Muscle layer of colon (tissue), 2 donors: ENCODE measurements around the gene SLC31A2.

ENCODE experiments used
- H3K27ac ChIP-seq: one replicate; pipeline ENCODE4 v1.7.0; 2013; ENCODE audit warnings: low read depth, mild to moderate bottlenecking, low read length, moderate library complexity
- H3K27me3 ChIP-seq, 2 donors: one replicate each; pipeline ENCODE4 v1.7.0; 2013; ENCODE audit warnings: low read length in 2 of 2, mild to moderate bottlenecking in 2 of 2; ENCODE audit not compliant: insufficient read depth in 2 of 2, control insufficient read depth in 1 of 2
- H3K36me3 ChIP-seq: one replicate; pipeline ENCODE4 v1.7.0; 2013; ENCODE audit warnings: mild to moderate bottlenecking, low read length; ENCODE audit not compliant: insufficient read depth
- H3K4me1 ChIP-seq: one replicate; pipeline ENCODE4 v1.7.0; 2013; ENCODE audit warnings: mild to moderate bottlenecking, low read length; ENCODE audit not compliant: insufficient read depth
- H3K4me3 ChIP-seq, 2 donors: one replicate each; pipeline ENCODE4 v1.7.0; 2013; ENCODE audit warnings: low read length in 2 of 2, low read depth in 1 of 2, mild to moderate bottlenecking in 1 of 2, moderate library complexity in 1 of 2
- H3K9ac ChIP-seq: one replicate; pipeline ENCODE4 v1.7.0; 2013; ENCODE audit warnings: low read length
- H3K9me3 ChIP-seq: one replicate; pipeline ENCODE4 v1.7.0; 2013; ENCODE audit warnings: mild to moderate bottlenecking, low read length
- donor health status: abdominal sarcoma.
- donor health status: Adenocarcinoma of cecum.

The SLC31A2 gene

DNA sequence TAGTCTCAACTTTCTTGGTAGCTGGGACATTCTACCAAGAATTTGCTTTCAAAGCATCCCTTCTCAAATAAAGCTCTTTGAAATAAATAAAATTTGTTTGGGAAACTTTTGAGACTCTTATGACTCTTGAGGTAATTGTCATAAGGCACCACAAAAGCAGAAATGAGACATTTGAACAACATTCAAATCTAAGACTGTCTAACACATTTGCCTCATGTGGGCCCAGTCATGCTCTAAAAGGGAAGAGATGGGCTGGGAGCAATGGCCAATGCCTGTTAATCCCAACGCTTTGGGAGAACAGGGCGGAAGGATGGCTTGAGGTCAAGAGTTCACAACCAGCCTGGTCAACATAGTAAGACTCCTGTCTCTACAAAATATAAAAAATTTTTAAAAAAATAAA, 26.4 kb downstream of the SLC31A2 start:
- H3K27me3 ChIP-seq = no peaks in the 10 kb centered on the region
- no peaks in the 10 kb centered on the region for H3K9me3 ChIP-seq
- no peak overlapping the region for H3K27ac ChIP-seq
- H3K36me3 ChIP-seq = peaks cover 73% of the 10 kb centered on the region
- no peak overlapping the region for H3K4me3 ChIP-seq
- no peaks in the 10 kb centered on the region for H3K4me1 ChIP-seq
- H3K9ac ChIP-seq = no peak overlapping the region

DNA sequence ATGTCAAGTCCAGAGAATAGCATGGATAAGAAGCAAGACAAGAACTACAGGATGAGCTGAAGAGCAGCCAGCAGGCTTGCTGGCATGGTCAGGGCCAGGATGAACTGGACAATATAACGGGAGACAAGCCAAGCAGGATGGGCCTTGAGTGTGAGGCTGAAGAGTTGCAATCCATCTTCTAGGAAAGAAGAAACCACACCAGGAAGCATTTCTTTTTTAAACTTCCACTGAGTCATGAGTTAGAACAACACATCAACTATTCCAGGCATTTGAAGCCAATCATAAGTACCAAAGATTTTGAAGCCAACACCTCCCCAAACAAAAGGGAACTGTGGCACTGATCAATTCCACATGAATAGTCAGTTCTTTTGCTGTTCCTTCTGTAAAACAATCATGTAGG, 27.3 kb downstream of the SLC31A2 start:
- peaks cover 73% of the 10 kb centered on the region for H3K36me3 ChIP-seq
- no peaks in the 10 kb centered on the region for H3K4me1 ChIP-seq
- no peak overlapping the region for H3K4me3 ChIP-seq
- no peak overlapping the region for H3K9ac ChIP-seq
- no peak overlapping the region for H3K27ac ChIP-seq
- no peaks in the 10 kb centered on the region for H3K9me3 ChIP-seq
- no peaks in the 10 kb centered on the region for H3K27me3 ChIP-seq

DNA sequence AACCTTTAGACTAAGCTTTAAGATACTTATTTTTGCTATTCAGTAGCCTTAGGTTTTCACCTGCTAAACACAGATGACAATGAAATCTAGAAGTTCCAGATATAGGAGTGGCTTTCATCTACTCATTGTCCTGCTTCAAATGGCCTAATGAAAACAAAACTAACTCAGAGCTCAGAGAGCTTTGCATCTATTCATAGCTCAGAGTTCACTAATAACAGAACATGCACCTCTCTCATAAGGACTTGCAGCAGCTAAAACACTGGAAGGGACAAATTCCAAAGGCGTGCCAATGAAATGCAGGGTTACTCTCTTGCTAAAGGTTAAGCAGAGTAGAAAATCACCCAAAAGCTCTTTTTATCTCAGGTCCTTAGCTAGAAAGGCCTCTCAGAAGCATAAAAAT, 29.0 kb downstream of the SLC31A2 start:
- no peak overlapping the region for H3K4me3 ChIP-seq
- H3K36me3 ChIP-seq = peaks cover 74% of the 10 kb centered on the region
- H3K9me3 ChIP-seq = no peaks in the 10 kb centered on the region
- H3K27me3 ChIP-seq = no peaks in the 10 kb centered on the region
- H3K27ac ChIP-seq = no peak overlapping the region
- no peaks in the 10 kb centered on the region for H3K4me1 ChIP-seq
- no peak overlapping the region for H3K9ac ChIP-seq

DNA sequence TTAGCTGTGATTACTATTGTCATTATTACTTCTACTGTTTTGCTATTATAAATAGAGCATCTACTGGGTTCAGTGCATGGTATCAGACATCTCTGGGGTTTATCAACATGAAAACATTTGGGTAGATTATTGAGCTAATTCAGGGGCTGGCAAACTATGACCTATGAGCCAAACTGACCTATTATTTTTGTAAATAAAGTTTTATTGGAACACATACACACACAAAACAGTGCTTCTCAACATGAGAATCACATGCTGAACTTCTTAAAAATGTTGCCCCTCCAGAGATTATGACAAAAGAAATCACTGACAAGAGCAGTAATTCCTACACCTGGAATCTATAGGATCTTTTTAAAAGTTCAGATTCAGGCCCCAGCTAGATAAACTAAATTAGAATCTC, 30.4 kb downstream of the SLC31A2 start:
- H3K4me1 ChIP-seq = no peaks in the 10 kb centered on the region
- H3K27me3 ChIP-seq = no peaks in the 10 kb centered on the region
- H3K36me3 ChIP-seq = peaks cover 84% of the 10 kb centered on the region
- H3K9me3 ChIP-seq = no peaks in the 10 kb centered on the region
- H3K27ac ChIP-seq = no peak overlapping the region
- H3K9ac ChIP-seq = no peak overlapping the region
- no peak overlapping the region for H3K4me3 ChIP-seq

DNA sequence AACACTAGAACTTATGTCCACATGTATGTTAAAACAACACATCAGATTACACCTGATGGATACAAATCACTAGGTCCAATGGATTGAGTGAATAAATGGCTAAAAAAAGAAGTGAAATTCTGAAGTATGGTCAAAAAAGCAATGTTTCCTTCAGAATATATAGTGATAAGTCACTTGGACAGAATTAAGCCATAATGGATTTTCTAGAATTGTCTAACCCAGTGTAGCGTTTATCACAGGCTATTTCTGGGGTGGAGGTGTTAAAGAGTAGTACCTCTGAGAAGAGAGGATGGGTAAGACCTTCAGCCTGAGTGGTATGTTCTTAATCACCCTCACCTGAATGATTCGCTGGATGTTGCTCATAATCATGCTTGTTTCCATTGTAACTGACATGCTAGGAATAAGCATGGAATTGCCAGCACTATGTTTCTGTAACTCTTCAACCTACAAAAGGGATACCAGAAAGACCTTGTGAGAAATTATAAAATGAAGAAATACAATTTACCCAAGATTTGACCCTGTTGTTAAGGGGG, 33.2 kb downstream of the SLC31A2 start:
- no peaks in the 10 kb centered on the region for H3K9me3 ChIP-seq
- no peaks in the 10 kb centered on the region for H3K4me1 ChIP-seq
- no peak overlapping the region for H3K27ac ChIP-seq
- H3K36me3 ChIP-seq = peaks cover 85% of the 10 kb centered on the region
- no peaks in the 10 kb centered on the region for H3K27me3 ChIP-seq
- no peak overlapping the region for H3K9ac ChIP-seq
- no peak overlapping the region for H3K4me3 ChIP-seq

DNA sequence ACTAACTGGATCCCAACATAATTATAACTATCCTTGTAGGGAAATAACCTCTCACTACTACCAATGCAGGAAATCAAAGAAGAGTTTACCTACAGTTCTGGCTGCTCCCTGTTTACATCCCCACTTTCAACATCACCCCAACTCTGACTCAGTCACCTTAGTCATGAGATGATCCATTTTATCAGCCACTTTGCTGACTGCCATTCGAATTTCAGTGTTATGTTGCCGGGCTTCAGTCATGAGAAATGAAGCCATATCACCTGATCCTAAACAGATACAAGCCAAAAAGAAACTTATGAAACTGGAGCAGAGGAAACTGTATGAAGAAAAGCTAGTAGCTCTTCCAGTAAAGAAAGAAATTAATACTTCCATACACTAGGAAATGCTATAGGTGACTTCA, 33.7 kb downstream of the SLC31A2 start:
- no peak overlapping the region for H3K9ac ChIP-seq
- no peaks in the 10 kb centered on the region for H3K4me1 ChIP-seq
- no peak overlapping the region for H3K27ac ChIP-seq
- H3K9me3 ChIP-seq = no peaks in the 10 kb centered on the region
- H3K27me3 ChIP-seq = no peaks in the 10 kb centered on the region
- H3K36me3 ChIP-seq = peaks cover 85% of the 10 kb centered on the region
- H3K4me3 ChIP-seq = no peak overlapping the region

DNA sequence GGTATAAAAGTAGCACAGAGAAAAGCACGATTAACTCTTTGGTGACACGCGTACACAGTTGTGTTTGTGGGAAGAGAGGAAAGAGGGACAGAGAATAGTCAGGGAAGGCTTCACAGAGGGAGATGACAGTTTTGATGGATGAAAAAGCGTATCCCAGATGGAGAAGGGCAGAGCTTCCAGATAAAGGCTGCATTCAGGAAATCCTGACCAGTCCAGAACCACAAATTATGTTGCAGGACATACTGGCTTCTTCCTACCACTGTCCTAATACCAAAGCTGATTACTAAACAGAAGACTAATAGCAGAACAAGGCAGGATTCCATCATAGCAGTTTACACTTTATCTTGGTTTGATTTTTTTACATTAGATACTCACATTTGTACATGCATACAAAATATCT, 34.5 kb downstream of the SLC31A2 start:
- Histone ChIP-seq H3K4me1 (no peaks in the 10 kb centered on the region), H3K27ac (no peak overlapping the region), H3K9me3 (no peaks in the 10 kb centered on the region), H3K4me3 (no peak overlapping the region), H3K27me3 (no peaks in the 10 kb centered on the region), H3K9ac (no peak overlapping the region), H3K36me3 (peaks cover 86% of the 10 kb centered on the region)

DNA sequence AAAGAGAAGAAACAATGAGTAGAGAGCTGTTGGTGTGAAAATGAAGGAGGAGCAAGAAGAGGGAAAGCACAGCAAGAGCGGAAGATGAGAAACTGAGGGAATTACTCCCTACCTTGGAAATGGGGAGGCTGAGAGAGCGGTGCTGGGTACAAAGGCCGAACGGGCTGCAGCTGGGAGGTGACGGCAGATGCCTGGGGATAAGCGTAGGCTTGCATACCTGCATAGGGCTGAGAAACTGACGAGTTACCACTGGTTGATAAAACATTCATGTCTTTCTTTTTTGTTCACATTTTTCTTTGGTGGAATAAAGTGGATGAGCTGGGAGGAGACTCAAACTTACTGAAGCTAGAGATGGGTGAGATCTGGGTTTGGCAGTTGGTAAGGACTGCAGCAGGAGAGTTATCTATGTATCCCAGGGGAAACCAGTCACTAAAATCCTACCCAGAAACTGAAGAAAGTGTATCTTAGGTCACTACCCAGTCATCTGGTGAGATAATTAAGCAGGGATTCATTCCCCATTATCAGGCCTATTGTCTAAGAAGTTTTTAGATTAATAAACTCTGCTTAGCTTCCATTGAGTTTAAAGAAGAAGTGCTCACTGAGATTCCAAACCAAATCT, 35.4 kb downstream of the SLC31A2 start:
- no peaks in the 10 kb centered on the region for H3K27me3 ChIP-seq
- H3K9ac ChIP-seq = no peak overlapping the region
- no peak overlapping the region for H3K4me3 ChIP-seq
- H3K27ac ChIP-seq = no peak overlapping the region
- H3K4me1 ChIP-seq = no peaks in the 10 kb centered on the region
- peaks cover 82% of the 10 kb centered on the region for H3K36me3 ChIP-seq
- no peaks in the 10 kb centered on the region for H3K9me3 ChIP-seq

DNA sequence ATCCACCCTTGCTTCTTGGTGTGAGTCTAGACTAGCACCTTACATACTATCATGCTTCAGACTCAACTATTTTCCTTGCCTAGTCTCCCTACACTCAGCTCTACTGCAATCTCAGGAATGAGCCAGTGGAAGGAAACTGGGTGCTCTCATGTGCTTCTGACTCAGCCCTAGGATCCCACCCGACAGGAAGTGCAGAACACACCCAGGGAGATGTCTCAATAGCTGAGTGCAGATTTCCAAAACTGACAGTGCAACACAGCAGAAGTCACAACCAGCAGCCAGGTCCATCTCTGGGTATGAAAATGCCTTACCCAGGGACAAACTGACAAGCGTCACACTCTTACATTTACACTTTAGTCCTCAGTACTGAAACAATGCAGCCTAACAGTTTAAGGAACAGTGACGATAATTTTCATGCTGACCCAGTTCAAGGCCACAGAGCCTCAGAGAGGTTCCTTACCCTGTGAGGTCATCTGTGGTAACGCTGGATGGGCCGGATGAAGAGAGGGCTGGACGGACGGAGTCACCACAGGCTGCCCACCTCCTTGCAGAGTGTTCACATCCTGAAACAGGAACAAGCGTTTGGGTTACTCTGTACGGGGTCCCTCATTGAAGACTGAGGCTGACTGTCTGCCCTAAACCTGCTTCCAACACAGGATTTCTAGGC, 37.3 kb downstream of the SLC31A2 start:
- no peaks in the 10 kb centered on the region for H3K4me1 ChIP-seq
- H3K4me3 ChIP-seq = no peak overlapping the region
- no peak overlapping the region for H3K9ac ChIP-seq
- H3K36me3 ChIP-seq = peaks cover 67% of the 10 kb centered on the region
- no peaks in the 10 kb centered on the region for H3K9me3 ChIP-seq
- no peaks in the 10 kb centered on the region for H3K27me3 ChIP-seq
- H3K27ac ChIP-seq = no peak overlapping the region

DNA sequence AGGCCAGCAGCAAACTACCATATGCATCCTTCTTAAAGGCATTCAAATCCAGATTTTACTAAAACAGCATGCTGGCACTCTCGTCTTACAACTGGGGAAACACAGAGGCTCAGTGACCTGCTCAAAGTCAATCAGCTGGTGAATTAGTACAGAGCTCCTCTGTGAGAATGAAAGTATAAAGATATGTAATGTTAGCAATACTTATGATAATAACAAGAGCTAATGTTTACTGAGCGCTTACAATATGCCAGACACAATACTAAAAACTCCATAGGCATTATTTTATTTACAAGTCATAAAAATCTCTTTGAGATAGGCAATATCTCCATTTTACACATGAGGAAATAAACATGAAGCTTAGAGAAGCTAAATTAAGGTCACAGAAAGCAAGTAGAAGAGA, 41.6 kb downstream of the SLC31A2 start:
- peaks cover 39% of the 10 kb centered on the region for H3K36me3 ChIP-seq

DNA sequence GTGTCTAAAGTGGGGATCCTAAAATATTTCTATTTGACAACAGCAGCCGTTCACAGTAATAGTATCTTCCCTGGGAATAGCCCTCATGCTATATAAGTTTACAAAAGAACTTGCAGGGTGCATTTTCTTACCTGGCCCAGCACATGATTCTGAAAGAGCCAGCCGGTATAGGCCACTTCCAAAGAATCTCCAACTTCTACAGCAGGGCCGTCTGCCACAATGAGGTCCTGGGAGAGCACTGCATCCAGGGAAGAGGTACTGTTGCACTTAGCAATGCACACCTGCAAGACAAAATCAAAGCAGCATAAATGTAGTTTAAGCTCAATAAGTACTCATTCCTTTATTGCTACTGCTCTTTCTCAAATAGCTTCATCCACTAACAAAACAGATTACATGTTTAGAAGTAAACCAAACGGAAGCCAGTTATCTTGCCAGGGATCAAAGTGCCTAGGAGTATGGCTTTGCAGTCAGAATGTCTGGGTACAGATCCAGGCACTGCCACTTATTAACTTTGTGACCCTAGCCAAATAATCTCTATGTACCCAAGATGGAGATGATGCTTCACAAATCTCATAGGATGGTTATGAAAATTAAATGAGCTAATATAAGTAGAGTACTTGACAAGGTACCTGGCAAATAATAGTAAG, 49.0 kb downstream of the SLC31A2 start:
- no peak overlapping the region for H3K27ac ChIP-seq
- no peaks in the 10 kb centered on the region for H3K4me1 ChIP-seq
- no peak overlapping the region for H3K9ac ChIP-seq
- H3K36me3 ChIP-seq = peaks cover 48% of the 10 kb centered on the region
- no peaks in the 10 kb centered on the region for H3K27me3 ChIP-seq
- no peak overlapping the region for H3K4me3 ChIP-seq
- no peaks in the 10 kb centered on the region for H3K9me3 ChIP-seq

More for the DNA sequence above, 41.6 kb downstream of the SLC31A2 start:
- H3K27ac ChIP-seq = no peak overlapping the region
- no peak overlapping the region for H3K9ac ChIP-seq
- no peaks in the 10 kb centered on the region for H3K9me3 ChIP-seq
- H3K4me1 ChIP-seq = no peaks in the 10 kb centered on the region
- H3K4me3 ChIP-seq = no peak overlapping the region
- no peaks in the 10 kb centered on the region for H3K27me3 ChIP-seq
